HG02571 (cell line): Measurements from ENCODE around the gene ZNF550.
"Not testable (repeated sequence)": the region's sequence is repeated elsewhere in the genome, so short reads cannot be mapped to it uniquely, and the experiment has no call there.

ENCODE experiments used
- ATAC-seq: cut with Tn5 transposase; IDR thresholded peaks from one replicate; pipeline ENCODE4 v1.9.1; 2021; ENCODE audit warnings: mild to moderate bottlenecking, moderate library complexity; ENCODE audit not compliant: unreplicated experiment

ZNF550 gene

DNA sequence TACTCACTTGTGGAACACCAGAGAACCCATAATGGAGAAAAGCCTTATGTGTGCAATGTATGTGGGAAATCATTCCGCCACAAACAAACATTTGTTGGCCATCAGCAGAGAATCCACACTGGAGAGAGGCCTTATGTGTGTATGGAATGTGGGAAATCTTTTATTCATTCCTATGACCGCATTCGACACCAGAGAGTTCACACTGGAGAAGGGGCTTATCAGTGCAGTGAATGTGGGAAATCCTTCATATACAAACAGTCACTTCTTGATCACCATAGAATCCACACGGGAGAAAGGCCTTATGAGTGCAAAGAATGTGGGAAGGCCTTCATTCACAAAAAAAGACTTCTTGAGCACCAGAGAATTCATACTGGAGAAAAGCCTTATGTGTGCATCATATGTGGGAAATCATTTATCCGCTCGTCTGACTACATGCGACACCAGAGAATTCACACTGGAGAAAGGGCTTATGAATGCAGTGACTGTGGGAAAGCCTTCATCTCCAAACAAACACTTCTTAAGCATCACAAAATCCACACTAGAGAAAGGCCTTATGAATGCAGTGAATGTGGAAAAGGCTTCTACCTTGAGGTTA, 21.6 kb downstream of the ZNF550 start:
- ATAC-seq, result no peak

DNA sequence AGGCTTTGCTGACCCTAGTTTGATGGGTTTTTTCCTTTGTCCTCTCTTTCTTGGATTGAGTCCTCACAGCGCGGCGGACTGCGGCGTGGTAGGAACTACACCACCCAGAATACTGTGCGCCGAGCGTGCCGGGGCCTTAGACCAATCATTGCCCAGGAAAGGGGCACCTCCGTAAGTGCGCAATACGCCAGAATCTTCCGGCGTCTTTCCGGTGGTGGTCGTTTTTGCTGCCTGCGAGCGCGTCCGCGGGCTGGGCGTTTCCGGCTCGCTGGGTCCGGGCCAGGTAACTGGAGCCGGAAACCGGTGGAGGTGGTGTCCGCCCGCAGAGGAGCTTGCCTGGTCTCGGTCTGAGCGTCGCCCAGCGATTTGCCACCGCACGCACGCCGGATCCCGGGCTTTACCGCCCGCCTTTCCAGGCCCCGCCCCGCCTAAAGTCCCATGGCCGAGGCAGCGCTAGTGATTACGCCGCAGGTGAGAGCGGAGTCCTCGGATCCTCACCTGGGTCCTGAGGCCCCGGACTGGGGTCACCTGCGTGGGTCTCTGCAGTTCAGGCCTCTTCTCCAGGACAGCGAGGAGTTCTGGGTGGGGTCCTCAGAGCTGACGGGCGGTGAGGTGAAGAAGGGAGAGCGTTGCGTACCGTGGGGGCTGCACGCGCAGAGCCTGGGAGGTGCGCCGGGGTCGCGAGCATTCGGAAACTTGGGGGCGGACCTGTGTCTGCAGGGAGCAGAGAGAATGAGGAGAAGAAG, 32.4 kb downstream of the ZNF550 start, which contains the start of gene ZNF549:
ZNF549 (plus strand) TSS at position 221 of the 746 bp plus-strand sequence; CDS start at position 439, 218 bp downstream.
- ATAC-seq, result peak; percentile 98

DNA sequence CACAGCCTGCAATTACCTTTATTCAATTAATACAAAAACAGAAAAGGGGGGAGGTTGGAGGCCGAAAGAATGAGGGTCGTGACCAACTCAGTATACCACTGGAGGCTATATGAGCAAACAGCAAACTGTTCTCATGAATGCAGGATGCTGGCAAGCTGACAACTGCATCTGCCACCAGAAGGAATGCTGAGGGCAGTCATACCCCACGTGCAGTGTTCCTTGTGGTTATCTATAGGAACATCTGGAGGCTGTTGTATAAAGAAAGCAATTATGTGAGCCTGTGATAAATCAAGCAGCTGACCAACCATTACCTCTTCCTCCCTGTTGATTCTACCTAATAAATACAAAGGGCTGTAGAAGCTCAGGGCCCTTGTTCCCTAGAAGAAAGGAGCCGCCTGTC, 41.6 kb downstream of the ZNF550 start:
- ATAC-seq, result not testable (repeated sequence)

- no peak for ATAC-seq
Measured at GRCh38 chr19:57515255-57515654, 44.4 kb downstream of the ZNF550 start.

DNA sequence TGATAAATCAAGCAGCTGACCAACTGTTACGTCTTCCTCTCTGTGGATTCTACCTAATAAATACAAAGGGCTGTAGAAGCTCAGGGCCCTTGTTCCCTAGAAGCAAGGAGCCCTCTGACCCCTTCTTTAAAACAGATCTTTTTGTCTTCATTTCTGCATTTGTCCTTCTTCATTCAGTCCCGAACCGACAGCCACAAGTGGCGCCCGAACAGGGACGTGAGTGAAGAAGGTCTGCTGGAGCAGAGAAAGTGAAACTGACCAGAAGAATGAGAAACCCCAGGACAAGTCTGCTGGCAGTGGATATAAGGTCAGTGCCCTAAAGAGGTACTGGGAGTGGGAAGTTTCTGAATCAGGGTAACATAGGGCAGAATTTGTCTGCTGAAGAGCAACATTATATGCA, 46.8 kb downstream of the ZNF550 start:
- no peak for ATAC-seq

GRCh38 chr19:57511484-57511883, 48.2 kb downstream of the ZNF550 start:
- ATAC-seq, result no peak

GRCh38 chr19:57506163-57506562, 53.5 kb downstream of the ZNF550 start:
- ATAC-seq, result no peak

DNA sequence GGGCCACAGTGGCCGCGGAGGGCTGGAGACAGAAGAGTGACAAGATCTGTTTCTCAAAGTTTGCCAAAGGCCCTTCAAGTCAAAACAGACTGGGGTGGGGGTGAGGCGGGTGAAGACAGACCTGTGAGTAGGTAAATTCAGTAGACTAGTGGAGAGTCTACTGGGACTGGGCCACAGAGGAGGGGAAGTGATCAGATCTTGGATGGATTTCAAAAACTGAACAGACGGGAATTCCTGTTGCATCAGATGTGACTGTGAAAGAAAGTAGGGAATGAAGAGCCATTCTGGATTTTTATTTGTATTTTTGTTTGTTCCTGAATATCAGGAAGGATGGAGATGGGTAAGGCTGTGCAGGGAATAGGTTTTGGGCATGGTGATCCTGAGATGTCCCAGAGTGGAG, 59.3 kb downstream of the ZNF550 start:
- ATAC-seq, result not testable (repeated sequence)

GRCh38 chr19:57499680-57500395, 59.8 kb downstream of the ZNF550 start, which contains the start of gene ZNF773:
TSS of gene ZNF773 (plus strand) at chr19:57499938. CDS start at chr19:57500081, 143 bp downstream.
- ATAC-seq, result peak; percentile 98

- not testable (repeated sequence) for ATAC-seq
Measured at GRCh38 chr19:57499332-57499679, 60.4 kb downstream of the ZNF550 start.

GRCh38 chr19:57488299-57488644, 71.4 kb downstream of the ZNF550 start:
- ATAC-seq, result peak; percentile 19

DNA sequence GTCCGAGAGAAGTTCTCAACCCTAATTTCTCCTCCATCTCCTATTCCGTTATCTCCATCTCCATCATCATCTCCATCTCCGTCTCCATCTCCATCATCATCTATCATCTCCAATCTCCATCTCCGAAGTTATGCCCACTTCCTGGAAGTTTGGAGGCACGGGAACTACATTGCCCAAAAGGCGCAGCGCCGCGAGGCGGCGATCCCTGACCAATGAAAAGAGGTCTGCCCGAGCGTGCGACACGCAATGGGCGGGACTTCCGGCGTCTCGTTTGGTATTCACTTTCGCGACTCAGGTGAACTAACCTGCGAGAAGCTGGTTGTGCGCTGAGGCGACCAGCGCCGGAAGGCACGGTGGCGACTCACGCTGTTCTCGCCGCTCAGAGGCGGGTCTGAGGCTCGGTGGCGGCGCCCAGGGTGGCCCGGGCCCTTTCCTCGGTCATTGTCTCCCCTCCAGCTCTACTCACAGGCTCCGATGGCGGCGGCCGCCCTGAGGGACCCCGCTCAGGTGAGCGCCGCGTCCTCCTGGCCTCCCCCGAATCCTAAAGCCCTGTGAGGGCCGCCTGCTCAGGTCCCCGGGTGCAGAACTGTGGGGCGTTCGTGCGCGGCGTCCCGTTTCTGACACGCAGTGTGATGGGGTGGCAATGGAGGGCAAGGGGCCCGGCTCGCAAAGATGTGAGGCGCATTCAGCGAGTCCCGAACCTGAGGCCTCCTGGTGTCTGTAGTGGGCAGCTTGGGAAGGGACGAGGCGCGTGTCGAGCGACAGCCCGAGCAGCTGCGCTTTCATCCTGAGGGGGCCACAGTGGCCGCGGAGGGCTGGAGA, 72.0 kb downstream of the ZNF550 start, which contains the start of gene ZNF419:
ZNF419 (plus strand) TSS at position 274 of the 822 bp plus-strand sequence; CDS start at position 475, 201 bp downstream.
- ATAC-seq, result peak; percentile 90
